PC-9 (cell line): ENCODE measurements around the gene PAX1. TPM values are rescaled to one million over a fixed set of nuclear protein-coding genes. Genes with fewer than 3 reads are reported as not detected.

ENCODE experiments used
- BruUV-seq: library from RNA; stranded (reverse); fragments of 400-500 nt; replicated peaks from 2 replicates; lab custom pipeline; 2021; lab: Mats Ljungman, UMichigan
- CTCF ChIA-PET: fragments of 300-600 bp; sonication (Branson Sonifier 250); formaldehyde crosslinking; loops from one replicate; lab custom pipeline; 2022; ENCODE audit warnings: antibody characterized with exemption; lab: Charles Lee
- POLR2A ChIA-PET: fragments of 300-600 bp; sonication (Branson Sonifier 250); formaldehyde crosslinking; loops from one replicate; lab custom pipeline; 2022; ENCODE audit warnings: antibody characterized with exemption; ENCODE audit not compliant: unreplicated experiment; lab: Charles Lee
- DNase-seq, 2 experiments: peaks; one replicate each; pipeline versions ENCODE4 v3.0.0 to v3.0.0-alpha.2; 2015 to 2022; ENCODE audit warnings: mixed read lengths in 1 of 2
- H2AFZ ChIP-seq: fragments of 200-600 bp; sonication (generic); 2 replicates; pipeline ENCODE4 v1.8.1; 2017; ENCODE audit warnings: antibody characterized with exemption
- H3F3A ChIP-seq: fragments of 200-600 bp; sonication (generic); 2 replicates; pipeline ENCODE4 v1.8.1; 2017; ENCODE audit warnings: antibody characterized with exemption, mild to moderate bottlenecking, low read depth; ENCODE audit not compliant: insufficient read depth
- H3K27ac ChIP-seq: fragments of 200-600 bp; sonication (generic); 2 replicates; pipeline ENCODE4 v1.6.1; 2016; ENCODE audit warnings: mixed run types
- H3K27me3 ChIP-seq: fragments of 200-600 bp; sonication (generic); 2 replicates; pipeline ENCODE4 v1.6.1; 2016; ENCODE audit warnings: low read depth, mixed run types; ENCODE audit not compliant: insufficient read depth
- H3K36me3 ChIP-seq: fragments of 200-600 bp; sonication (generic); 2 replicates; pipeline ENCODE4 v1.6.1; 2016; ENCODE audit warnings: low read depth, mixed run types
- H3K4me1 ChIP-seq: fragments of 200-600 bp; sonication (generic); replicated peaks from 2 replicates; pipeline ENCODE4 v1.6.1; 2016; ENCODE audit warnings: mixed run types; ENCODE audit not compliant: insufficient read depth
- H3K4me2 ChIP-seq: fragments of 200-600 bp; sonication (generic); 2 replicates; pipeline ENCODE4 v1.6.1; 2017; ENCODE audit warnings: mixed run types
- H3K4me3 ChIP-seq: fragments of 200-600 bp; sonication (generic); 2 replicates; pipeline ENCODE4 v1.6.1; 2016; ENCODE audit warnings: mixed run types
- H3K79me2 ChIP-seq: fragments of 200-600 bp; sonication (generic); 2 replicates; pipeline ENCODE4 v1.6.1; 2017; ENCODE audit warnings: low read depth, mixed run types
- H3K9me2 ChIP-seq: fragments of 200-600 bp; sonication (generic); 2 replicates; pipeline ENCODE4 v1.8.1; 2017; ENCODE audit warnings: mild to moderate bottlenecking; ENCODE audit not compliant: insufficient read depth
- H3K9me3 ChIP-seq: fragments of 200-600 bp; sonication (generic); 2 replicates; pipeline ENCODE4 v1.8.1; 2016; ENCODE audit warnings: low read depth; ENCODE audit not compliant: insufficient read depth
- H4K20me1 ChIP-seq: fragments of 200-600 bp; sonication (generic); 2 replicates; pipeline ENCODE4 v1.8.1; 2017; ENCODE audit not compliant: insufficient read depth
- EZH2 ChIP-seq: fragments of 200-600 bp; sonication (generic); IDR thresholded peaks from 2 replicates; pipeline ENCODE4 v1.8.0; 2017; ENCODE audit warnings: antibody characterized with exemption, low read depth
- intact Hi-C: fragments of 100-400 bp; cut with micrococcal nuclease; formaldehyde crosslinking; loops from one replicate; pipeline ENCODE4 v1.10.0; 2022; ENCODE audit not compliant: unreplicated experiment
- total RNA-seq: library from RNA; stranded (reverse); gene quantifications from 2 replicates; pipeline ENCODE4 v1.2.3, GENCODE V29; 2021
- TF ChIP-seq, protein P1 (sequence below): fragments of 200-600 bp; sonication (generic); conservative IDR thresholded peaks from 2 replicates; pipeline ENCODE4 v1.6.1; 2017; ENCODE audit warnings: mixed run types, antibody characterized with exemption, mild to moderate bottlenecking, moderate library complexity

PAX1 gene
- total RNA-seq, 1 experiment from 2014 or later = not detected

DNA sequence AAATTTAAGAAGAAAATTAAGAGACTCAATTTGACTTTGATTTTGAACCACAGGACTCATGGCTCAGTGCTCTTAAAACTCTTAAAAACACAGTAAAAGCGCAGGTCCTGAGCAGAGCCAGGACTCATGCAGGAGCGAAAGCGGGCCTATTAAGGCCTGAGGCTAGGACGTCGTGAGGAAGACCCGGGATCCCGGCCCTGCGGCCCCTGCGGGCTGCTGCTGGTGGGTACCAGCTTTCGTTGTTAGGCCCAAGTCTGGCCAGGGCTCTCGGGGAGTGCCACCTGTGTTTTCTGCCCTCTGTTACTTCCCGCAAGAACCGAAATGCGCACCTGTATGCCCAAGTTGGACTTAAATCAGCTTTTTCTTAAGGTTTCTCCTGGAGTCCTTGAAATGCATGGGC lies 3.4 kb upstream of the PAX1 start:
- H3K27me3 ChIP-seq = peaks cover 57% of the 10 kb centered on the region
- no peak overlapping the region for H2AFZ ChIP-seq
- TF ChIP-seq, protein P1, sequence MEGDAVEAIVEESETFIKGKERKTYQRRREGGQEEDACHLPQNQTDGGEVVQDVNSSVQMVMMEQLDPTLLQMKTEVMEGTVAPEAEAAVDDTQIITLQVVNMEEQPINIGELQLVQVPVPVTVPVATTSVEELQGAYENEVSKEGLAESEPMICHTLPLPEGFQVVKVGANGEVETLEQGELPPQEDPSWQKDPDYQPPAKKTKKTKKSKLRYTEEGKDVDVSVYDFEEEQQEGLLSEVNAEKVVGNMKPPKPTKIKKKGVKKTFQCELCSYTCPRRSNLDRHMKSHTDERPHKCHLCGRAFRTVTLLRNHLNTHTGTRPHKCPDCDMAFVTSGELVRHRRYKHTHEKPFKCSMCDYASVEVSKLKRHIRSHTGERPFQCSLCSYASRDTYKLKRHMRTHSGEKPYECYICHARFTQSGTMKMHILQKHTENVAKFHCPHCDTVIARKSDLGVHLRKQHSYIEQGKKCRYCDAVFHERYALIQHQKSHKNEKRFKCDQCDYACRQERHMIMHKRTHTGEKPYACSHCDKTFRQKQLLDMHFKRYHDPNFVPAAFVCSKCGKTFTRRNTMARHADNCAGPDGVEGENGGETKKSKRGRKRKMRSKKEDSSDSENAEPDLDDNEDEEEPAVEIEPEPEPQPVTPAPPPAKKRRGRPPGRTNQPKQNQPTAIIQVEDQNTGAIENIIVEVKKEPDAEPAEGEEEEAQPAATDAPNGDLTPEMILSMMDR = no peak
- no peak for TF ChIP-seq EZH2
- intact Hi-C loops = no loop called here
- H3F3A ChIP-seq = no peaks in the 10 kb centered on the region
- H3K4me1 ChIP-seq = no peaks in the 10 kb centered on the region
- no peak for DNase-seq
- H3K9me2 ChIP-seq = no peaks in the 10 kb centered on the region
- H3K9me3 ChIP-seq = no peaks in the 10 kb centered on the region
- no TSS peak for BruUV-seq
- H3K36me3 ChIP-seq = no peaks in the 10 kb centered on the region
- ChIA-PET POLR2A (no interaction called here), CTCF (no interaction called here)
- no peaks in the 10 kb centered on the region for H3K79me2 ChIP-seq
- H3K4me3 ChIP-seq = no peak overlapping the region
- no peak overlapping the region for H3K4me2 ChIP-seq
- no peaks in the 10 kb centered on the region for H4K20me1 ChIP-seq
- no peak overlapping the region for H3K27ac ChIP-seq

DNA sequence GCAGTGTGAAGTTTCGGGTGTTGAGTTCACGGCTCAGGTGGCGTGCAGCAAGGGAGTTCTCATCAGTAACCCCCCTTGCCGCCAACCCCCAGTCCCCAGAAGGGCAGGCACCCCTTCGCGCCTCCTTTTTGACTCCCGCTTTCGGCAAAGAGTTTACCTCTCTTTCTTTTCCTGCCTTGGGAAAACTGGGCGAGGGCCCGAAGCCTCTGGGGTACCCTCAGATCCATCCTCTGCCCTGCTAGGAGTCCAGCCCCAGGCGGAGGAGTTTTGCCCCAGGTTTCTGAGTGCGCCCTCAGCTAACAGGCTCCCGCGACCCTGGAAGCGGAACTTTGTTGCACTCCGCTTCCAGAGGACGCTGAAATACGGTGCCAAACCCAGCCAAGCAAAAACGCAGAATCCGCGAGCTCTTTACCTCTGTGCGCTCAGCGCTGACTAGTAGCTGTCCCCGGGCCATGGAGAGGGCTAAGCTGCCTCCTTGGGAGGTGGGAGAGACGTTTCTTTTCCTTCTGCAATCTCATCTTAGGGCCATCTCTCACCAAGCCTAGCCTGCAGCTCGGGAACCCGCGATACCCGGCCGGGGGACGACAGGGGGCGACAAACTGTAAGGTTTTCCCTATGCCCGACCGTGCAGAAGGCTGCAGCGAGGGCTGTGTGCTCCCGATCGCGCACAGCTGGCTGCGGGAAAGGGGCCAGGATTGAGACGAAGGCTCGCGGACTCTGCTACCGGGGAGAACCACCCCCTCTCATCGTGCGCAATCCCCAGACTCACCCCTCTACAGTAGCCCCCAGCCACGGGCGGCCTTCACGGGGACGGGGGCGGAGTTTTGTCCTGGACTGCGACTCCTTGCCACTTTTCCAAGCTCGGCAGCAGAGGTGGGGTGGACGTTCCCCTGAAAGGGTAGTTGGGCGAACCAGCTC lies 2.7 kb upstream of the PAX1 start:
- Histone ChIP-seq H3K4me2 (no peak overlapping the region), H3K4me1 (no peaks in the 10 kb centered on the region), H3K27ac (no peak overlapping the region), H3F3A (no peaks in the 10 kb centered on the region), H4K20me1 (no peaks in the 10 kb centered on the region), H3K4me3 (no peak overlapping the region), H3K9me3 (no peaks in the 10 kb centered on the region), H2AFZ (no peak overlapping the region), H3K27me3 (peaks cover 57% of the 10 kb centered on the region), H3K9me2 (no peaks in the 10 kb centered on the region), H3K79me2 (no peaks in the 10 kb centered on the region), H3K36me3 (no peaks in the 10 kb centered on the region)
- no peak for TF ChIP-seq EZH2
- TF ChIP-seq, protein P1 = no peak
- CTCF ChIA-PET = no interaction called here
- no TSS peak for BruUV-seq
- intact Hi-C loops = no loop called here
- POLR2A ChIA-PET = no interaction called here
- DNase-seq = peak in 1 of 2 experiments; percentile 21

DNA sequence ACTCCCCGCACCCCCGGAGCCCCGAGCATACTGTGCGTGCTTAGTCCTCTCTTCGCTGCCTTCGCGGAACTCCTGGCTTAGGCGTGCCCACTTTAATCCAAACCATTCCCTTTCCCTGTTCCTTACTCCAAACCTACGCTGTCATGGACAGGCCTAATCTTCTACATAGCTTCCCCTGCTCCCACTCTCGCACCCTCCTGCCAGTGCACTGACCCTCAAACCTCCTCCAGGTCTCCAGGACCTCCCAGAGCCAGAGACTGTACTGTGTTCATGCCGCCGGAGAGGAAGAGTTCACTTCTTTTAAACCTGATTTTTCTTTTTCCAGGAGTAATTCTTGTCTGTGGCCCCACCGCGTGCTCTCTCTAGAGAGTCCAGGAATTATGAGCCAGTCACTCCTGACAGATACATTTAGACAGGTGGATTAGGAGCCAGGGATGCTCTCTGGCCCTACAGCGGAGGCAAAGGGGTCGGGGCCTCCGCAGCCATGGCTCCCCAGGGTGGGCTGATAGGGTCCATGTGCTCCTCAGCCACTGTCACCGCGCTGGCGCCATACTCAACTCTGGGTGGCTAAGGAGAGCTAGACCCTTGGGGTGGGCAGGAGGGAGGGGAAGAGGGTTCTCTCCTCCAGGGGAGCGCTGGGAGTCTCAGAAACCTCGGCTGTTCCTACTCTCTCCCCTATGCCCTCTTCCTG lies 1.6 kb upstream of the PAX1 start:
- Histone ChIP-seq H3K27ac (no peak overlapping the region), H3K4me2 (no peak overlapping the region), H3K36me3 (no peaks in the 10 kb centered on the region), H2AFZ (no peak overlapping the region), H3F3A (no peaks in the 10 kb centered on the region), H3K9me3 (no peaks in the 10 kb centered on the region), H3K4me3 (no peak overlapping the region), H3K79me2 (no peaks in the 10 kb centered on the region), H3K4me1 (no peaks in the 10 kb centered on the region), H3K9me2 (no peaks in the 10 kb centered on the region), H4K20me1 (no peaks in the 10 kb centered on the region), H3K27me3 (peaks cover 58% of the 10 kb centered on the region)
- ChIA-PET CTCF (no interaction called here), POLR2A (no interaction called here)
- no peak for DNase-seq
- intact Hi-C loops = no loop called here
- BruUV-seq = no TSS peak
- no peak for TF ChIP-seq EZH2
